Upper lobe of right lung (tissue), 1 donor: ENCODE measurements around the gene LRFN2. TPM values are rescaled to one million over a fixed set of nuclear protein-coding genes. Genes with fewer than 3 reads are reported as not detected.
A peak's percentile ranks its signal among the peaks of the same experiment; 100 is the strongest.

ENCODE experiments used
- ATAC-seq: fragments of 200-7000 bp; cut with Tn5 transposase; one replicate; pipeline ENCODE4 v1.9.1; 2020; ENCODE audit warnings: mild to moderate bottlenecking, moderate library complexity
- DNase-seq: peaks from one replicate; pipeline ENCODE4 v3.0.0-alpha.2; 2020
- H3K27ac ChIP-seq: fragments of 200-600 bp; one replicate; pipeline ENCODE4 v1.8.0; 2022
- H3K27me3 ChIP-seq: fragments of 200-600 bp; one replicate; pipeline ENCODE4 v1.8.0; 2022; ENCODE audit warnings: mild to moderate bottlenecking
- H3K36me3 ChIP-seq: fragments of 200-600 bp; one replicate; pipeline ENCODE4 v1.8.0; 2022
- H3K4me1 ChIP-seq: fragments of 200-600 bp; one replicate; pipeline ENCODE4 v1.8.0; 2022
- H3K4me3 ChIP-seq: fragments of 200-600 bp; one replicate; pipeline ENCODE4 v1.8.0; 2022; ENCODE audit warnings: mild to moderate bottlenecking
- H3K9me3 ChIP-seq: fragments of 200-600 bp; one replicate; pipeline ENCODE4 v1.8.0; 2022
- intact Hi-C: fragments of 100-400 bp; cut with DNase I; formaldehyde crosslinking; loops from one replicate; pipeline ENCODE4 v1.11.0; 2022
- total RNA-seq: library from RNA; stranded (reverse); fragmentation: NEBNext Ultra II Directional; extraction: Animal tissue kit (Norgen Biotek cat#: 25700); gene quantifications from one replicate; pipeline ENCODE4 v1.2.1, GENCODE V29; 2021
- TF ChIP-seq, protein P1 (sequence below): fragments of 200-600 bp; IDR thresholded peaks from one replicate; pipeline ENCODE4 v1.8.0; 2022; ENCODE audit warnings: antibody characterized with exemption
- donor health status: DM: no; HTN: yes; CAD: no; lungs with severe emphysema.

The LRFN2 gene
- total RNA-seq, 1 donor from 2014 or later, result not detected

DNA sequence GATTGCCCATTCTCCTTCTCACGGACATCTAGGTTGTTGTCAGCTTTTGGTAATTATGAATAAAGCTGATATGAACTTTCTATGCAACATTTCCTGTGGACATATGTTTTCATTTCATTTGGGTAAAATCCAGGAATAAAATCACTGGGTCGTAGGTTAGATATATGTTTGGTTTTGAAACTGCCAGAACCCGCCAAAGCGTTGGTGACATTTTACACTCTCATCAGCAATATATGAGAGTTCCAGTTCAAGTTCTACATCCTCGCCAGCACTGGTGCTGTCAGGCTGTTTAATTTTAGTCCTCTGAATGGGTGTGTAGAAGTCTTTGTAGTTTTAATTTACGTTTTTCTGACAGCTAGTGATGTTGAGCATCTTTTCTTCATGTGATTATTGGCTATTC lies 27.5 kb upstream of the LRFN2 start:
- DNase-seq (no peak), ATAC-seq (no peak)
- TF ChIP-seq, protein P1, sequence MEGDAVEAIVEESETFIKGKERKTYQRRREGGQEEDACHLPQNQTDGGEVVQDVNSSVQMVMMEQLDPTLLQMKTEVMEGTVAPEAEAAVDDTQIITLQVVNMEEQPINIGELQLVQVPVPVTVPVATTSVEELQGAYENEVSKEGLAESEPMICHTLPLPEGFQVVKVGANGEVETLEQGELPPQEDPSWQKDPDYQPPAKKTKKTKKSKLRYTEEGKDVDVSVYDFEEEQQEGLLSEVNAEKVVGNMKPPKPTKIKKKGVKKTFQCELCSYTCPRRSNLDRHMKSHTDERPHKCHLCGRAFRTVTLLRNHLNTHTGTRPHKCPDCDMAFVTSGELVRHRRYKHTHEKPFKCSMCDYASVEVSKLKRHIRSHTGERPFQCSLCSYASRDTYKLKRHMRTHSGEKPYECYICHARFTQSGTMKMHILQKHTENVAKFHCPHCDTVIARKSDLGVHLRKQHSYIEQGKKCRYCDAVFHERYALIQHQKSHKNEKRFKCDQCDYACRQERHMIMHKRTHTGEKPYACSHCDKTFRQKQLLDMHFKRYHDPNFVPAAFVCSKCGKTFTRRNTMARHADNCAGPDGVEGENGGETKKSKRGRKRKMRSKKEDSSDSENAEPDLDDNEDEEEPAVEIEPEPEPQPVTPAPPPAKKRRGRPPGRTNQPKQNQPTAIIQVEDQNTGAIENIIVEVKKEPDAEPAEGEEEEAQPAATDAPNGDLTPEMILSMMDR, result no peak
- Histone ChIP-seq H3K27ac (no peak overlapping the region), H3K9me3 (no peaks in the 10 kb centered on the region), H3K36me3 (no peaks in the 10 kb centered on the region), H3K4me1 (no peaks in the 10 kb centered on the region), H3K27me3 (peaks cover 16% of the 10 kb centered on the region), H3K4me3 (no peak overlapping the region)
- intact Hi-C loops, result no loop called here

DNA sequence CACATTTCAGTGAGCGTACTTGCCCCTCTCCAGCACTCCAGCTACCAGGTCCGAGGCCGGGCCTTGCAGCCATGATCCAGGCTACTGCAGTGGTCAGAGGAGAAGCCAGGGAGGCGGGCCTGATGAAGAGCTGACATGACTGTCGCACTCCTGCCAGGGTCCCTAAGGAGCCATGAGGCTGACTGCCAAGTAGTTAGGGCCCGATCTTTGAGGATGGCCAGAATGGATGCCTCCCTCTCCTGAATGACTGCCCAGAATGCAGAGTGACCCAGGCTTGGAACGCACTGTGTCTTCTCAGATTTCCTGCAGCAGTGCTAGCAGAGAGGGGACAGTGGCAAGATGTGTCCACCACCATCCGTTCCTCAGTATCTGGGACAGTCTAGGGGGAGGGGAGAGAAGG lies 24.7 kb upstream of the LRFN2 start:
- Histone ChIP-seq H3K4me3 (no peak overlapping the region), H3K36me3 (no peaks in the 10 kb centered on the region), H3K27me3 (peaks cover 4% of the 10 kb centered on the region), H3K4me1 (no peaks in the 10 kb centered on the region), H3K9me3 (no peaks in the 10 kb centered on the region), H3K27ac (no peak overlapping the region)
- intact Hi-C loops, result no loop called here
- TF ChIP-seq, protein P1, result no peak
- DNase-seq (no peak), ATAC-seq (peak; percentile 38)

DNA sequence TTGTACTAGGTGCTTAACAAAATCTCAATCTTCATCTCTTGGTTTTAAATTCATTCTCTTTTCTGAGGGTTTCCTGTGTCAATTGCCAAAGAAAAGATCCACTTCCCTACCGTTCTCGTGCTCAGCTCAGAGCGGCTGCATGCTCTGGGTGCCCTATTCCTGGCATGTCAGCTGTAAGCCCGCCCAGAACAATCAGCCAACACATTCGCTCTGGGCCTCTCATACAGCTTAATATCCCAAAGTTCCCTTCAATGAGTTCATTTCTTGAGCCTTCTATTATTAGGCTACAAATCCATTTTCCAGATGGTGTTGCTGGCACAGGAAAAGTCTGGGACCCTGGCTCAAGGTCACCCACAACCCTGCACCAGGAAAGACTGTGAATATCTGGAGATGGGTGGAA lies 24.3 kb upstream of the LRFN2 start:
- Histone ChIP-seq H3K4me1 (no peaks in the 10 kb centered on the region), H3K9me3 (no peaks in the 10 kb centered on the region), H3K27ac (no peak overlapping the region), H3K27me3 (peaks cover 4% of the 10 kb centered on the region), H3K36me3 (no peaks in the 10 kb centered on the region), H3K4me3 (no peak overlapping the region)
- ATAC-seq (peak; percentile 43), DNase-seq (no peak)
- intact Hi-C loops, result no loop called here
- TF ChIP-seq, protein P1, result no peak

DNA sequence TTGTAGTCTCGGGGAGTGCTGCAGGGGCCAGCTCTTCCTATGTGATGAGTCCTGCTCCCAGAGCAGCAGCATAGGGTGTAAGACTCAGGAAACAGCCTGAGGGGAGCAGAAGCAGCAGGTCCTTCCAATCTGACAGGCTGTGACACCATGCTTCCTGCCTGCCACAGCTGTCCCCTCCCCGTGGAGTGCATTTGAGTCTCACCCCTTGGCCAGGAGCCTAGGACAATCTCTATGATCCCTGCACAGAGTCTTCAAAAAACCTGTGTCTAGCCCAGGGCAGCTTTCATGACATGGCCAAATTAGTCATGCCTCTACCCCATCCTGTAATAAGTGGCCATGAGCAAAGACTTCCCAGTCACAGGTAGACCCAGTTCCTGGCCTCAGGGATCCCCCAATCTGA lies 23.1 kb upstream of the LRFN2 start:
- TF ChIP-seq, protein P1, result no peak
- ATAC-seq, result no peak
- Histone ChIP-seq H3K4me1 (no peaks in the 10 kb centered on the region), H3K27me3 (peaks cover 4% of the 10 kb centered on the region), H3K27ac (no peak overlapping the region), H3K4me3 (no peak overlapping the region), H3K36me3 (no peaks in the 10 kb centered on the region), H3K9me3 (no peaks in the 10 kb centered on the region)
- no peak for DNase-seq
- intact Hi-C loops, result no loop called here

DNA sequence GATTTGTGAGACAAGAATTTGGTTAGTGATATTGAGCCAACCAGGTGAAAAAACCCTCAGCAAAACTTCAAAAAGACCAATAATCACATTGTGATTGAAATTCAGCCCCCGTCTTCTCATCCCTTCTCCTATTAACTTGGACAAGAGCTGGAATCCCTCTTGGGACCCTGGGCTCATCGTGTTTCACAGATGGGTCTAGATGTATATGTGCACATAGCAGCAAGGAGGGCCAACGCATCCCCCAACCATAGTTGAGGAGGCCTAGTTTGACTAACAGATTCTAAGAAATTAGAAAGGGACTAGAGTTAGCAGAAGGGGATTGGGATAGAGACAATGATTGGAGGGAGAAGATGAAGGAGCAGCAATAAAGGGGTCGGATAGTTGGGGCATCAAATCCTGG lies 19.8 kb upstream of the LRFN2 start:
- H3K4me3 ChIP-seq, result no peak overlapping the region
- no peak overlapping the region for H3K27ac ChIP-seq
- no peaks in the 10 kb centered on the region for H3K36me3 ChIP-seq
- ATAC-seq (no peak), DNase-seq (no peak)
- intact Hi-C loops, result no loop called here
- no peaks in the 10 kb centered on the region for H3K4me1 ChIP-seq
- H3K9me3 ChIP-seq, result no peaks in the 10 kb centered on the region
- H3K27me3 ChIP-seq, result peaks cover 20% of the 10 kb centered on the region
- TF ChIP-seq, protein P1, result no peak

DNA sequence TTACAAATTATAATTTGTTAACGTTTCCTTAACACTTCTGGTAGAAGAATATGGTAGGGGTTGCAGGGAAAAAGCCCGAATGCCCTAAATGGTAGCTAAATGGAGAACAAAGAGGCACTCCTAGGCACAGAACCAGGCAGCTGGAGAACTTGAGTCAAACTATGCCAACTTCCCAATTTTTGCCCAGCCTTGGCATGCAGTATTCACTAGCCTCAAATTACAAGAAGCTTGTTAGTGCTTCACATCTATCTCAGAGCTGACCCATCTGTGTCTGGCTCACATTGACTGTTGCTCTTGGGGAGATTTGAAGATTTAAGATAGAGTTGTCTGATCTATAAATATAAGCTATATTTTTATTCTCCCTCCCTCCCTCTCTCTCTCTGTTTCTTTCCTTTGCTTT lies 19.4 kb upstream of the LRFN2 start:
- Histone ChIP-seq H3K4me1 (no peaks in the 10 kb centered on the region), H3K9me3 (no peaks in the 10 kb centered on the region), H3K36me3 (no peaks in the 10 kb centered on the region), H3K27me3 (peaks cover 24% of the 10 kb centered on the region), H3K4me3 (no peak overlapping the region), H3K27ac (no peak overlapping the region)
- ATAC-seq (no peak), DNase-seq (no peak)
- TF ChIP-seq, protein P1, result no peak
- intact Hi-C loops, result no loop called here
